ENCODE data around the gene KANSL1.

GRCh38 chr17:46216682-46217081, 23.5 kb upstream of the KANSL1 start:
- TF ChIP-seq, protein P1, sequence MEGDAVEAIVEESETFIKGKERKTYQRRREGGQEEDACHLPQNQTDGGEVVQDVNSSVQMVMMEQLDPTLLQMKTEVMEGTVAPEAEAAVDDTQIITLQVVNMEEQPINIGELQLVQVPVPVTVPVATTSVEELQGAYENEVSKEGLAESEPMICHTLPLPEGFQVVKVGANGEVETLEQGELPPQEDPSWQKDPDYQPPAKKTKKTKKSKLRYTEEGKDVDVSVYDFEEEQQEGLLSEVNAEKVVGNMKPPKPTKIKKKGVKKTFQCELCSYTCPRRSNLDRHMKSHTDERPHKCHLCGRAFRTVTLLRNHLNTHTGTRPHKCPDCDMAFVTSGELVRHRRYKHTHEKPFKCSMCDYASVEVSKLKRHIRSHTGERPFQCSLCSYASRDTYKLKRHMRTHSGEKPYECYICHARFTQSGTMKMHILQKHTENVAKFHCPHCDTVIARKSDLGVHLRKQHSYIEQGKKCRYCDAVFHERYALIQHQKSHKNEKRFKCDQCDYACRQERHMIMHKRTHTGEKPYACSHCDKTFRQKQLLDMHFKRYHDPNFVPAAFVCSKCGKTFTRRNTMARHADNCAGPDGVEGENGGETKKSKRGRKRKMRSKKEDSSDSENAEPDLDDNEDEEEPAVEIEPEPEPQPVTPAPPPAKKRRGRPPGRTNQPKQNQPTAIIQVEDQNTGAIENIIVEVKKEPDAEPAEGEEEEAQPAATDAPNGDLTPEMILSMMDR (IDR thresholded peaks at IDR 0.05) = no peak
- no peak for TF ChIP-seq TCF7L2 (IDR thresholded peaks at IDR 0.05; ENCODE audit: low read depth, low read length)
